ENCODE measurements around the gene PRPH.
"Not testable (repeated sequence)": the region's sequence is repeated elsewhere in the genome, so short reads cannot be mapped to it uniquely, and the experiment has no call there.

Gene PRPH

DNA sequence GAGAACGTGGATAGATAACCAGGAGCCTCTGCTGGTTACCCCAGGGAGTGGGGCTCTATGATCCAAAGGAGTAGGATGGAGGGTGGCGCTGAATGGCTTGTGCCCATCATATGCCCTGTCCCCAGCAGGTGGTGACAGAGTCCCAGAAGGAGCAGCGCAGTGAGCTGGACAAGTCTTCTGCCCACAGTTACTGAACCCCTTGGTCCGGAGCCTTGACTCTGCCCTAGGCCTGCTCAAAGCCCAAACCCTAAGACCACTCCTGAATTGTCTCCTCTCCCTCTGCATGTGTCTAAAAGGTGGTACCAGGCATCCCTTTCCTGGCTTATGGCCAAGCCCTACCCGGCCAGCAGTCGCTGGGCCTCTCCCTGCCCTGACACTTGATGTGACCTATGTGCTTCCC, 3.2 kb downstream of the PRPH start:
- DNase-seq (ENCODE audit: low spot score) = no peak

GRCh38 chr12:49301760-49302159, 6.8 kb downstream of the PRPH start:
- no peak for DNase-seq (ENCODE audit: low spot score)

DNA sequence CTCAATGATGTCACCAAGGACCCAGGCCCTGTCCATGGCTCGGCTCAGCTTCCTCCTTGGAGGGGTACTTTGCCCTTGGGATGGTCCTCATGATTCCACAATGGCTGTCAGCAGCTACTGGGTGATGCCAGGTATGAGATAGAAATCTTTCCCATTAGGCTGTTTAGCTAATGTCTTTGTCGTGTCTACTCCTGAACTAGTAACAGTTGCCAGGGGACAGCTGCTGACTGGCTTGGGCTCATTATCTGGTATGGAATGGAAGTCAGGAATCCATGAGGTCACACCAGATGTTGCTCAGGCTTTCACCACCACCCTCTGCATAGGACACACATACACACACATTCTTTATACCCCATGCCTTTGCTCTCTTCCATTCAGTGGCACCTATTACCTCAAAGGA, 9.2 kb downstream of the PRPH start:
- DNase-seq (ENCODE audit: low spot score) = no peak

GRCh38 chr12:49305762-49306510, 11.0 kb downstream of the PRPH start:
- DNase-seq (ENCODE audit: low spot score) = no peak

- DNase-seq (ENCODE audit: low spot score) = no peak
Measured at GRCh38 chr12:49309386-49309785, 14.4 kb downstream of the PRPH start.

GRCh38 chr12:49310451-49311000, 15.6 kb downstream of the PRPH start:
- not testable (repeated sequence) for DNase-seq (ENCODE audit: low spot score)

- no peak for DNase-seq (ENCODE audit: low spot score)
Measured at GRCh38 chr12:49314811-49315210, 19.9 kb downstream of the PRPH start.

DNA sequence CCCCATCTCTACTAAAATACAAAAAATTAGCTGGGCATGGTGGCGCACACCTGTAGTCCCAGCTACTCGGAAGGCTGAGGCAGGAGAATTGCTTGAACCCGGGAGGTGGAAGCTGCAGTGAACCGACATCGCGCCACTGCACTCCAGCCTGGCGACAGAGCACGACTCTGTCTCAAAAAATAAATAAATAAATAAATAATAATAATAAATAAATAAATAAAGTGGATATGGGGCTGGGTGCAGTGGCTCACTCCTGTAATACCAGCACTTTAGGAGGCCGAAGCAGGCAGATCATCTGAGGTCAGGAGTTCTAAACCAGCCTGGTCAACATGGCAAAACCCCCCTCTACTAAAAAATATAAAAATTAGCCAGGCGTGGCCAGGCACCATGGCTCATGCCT, 22.2 kb downstream of the PRPH start:
- not testable (repeated sequence) for DNase-seq (ENCODE audit: low spot score)

DNA sequence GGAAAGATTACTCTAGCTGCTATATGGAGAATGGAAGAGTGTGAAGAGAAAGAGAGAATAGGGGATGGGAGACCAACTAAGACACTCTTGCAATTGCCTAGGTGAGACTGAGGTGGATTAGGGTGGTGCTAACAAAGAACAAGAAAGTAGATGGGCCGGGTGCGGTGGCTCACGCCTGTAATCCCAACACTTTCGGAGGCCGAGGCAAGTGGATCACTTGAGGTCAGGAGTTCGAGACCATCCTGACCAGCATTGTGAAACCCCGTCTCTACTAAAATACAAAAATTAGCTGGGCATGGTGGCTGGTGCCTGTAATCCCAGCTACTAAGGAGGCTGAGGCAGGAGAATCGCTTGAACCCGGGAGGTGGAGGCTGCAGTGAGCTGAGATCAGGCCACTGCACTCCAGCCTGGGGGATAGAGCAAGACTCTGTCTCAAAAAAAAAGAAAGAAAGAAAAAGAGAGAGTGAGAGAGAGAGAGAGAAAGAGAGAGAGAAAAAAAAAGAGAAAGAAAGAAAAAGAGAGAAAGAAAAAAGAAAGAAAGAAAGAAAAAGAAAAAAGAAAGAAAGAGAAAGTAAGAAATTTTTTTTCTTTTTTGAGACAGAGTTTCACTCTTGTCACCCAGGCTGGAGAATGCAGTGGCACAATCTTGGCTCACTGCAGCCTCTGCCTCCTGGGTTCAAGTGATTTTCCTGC, 25.6 kb downstream of the PRPH start:
- not testable (repeated sequence) for DNase-seq (ENCODE audit: low spot score)

DNA sequence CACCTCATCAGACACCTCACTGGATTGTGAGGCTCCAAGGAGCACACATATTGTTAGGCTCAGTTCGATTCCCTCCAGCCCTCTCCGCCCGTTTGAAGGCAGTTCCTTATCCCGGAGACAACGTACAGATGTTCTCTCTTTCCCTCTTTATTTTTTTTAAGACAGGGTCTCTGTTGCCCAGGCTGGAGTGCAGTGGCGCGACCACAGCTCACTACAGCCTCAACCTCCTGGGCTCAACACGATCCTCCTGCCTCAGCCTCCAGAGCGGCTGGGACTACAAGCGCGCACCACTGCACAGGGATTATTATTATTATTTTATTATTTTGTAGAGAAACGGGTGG, 27.4 kb downstream of the PRPH start:
- DNase-seq (ENCODE audit: low spot score) = no peak

- peak; percentile 100 for DNase-seq (ENCODE audit: low spot score)
Measured at GRCh38 chr12:49322708-49323523, 28.0 kb downstream of the PRPH start, which contains the start of gene TROAP. TROAP (plus strand) TSS chr12:49323255; CDS start chr12:49323609, 354 bp downstream.

- DNase-seq (ENCODE audit: low spot score) = no peak
Measured at GRCh38 chr12:49323524-49324097, 28.7 kb downstream of the PRPH start.

GRCh38 chr12:49325606-49326005, 30.7 kb downstream of the PRPH start:
- no peak for DNase-seq (ENCODE audit: low spot score)

DNA sequence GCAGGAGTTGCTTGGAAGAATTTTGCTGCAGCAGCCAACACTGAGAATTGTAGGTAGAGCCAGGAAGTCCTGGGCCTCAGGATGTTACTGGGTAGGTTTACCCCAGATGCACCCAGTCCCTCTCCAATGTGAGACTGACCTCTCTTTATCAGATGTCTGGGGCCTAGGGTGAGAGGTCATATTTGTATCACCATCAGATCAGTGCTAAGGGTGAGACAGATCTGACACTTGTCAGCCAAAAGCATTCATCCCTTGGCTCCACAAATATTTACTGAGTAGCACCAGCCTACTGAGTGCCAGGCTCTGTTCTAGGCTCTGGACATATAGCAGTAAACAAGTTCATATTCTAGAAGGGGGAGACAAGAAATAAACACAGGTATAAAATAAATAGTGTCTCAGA, 32.4 kb downstream of the PRPH start:
- no peak for DNase-seq (ENCODE audit: low spot score)

GRCh38 chr12:49327887-49328286, 32.9 kb downstream of the PRPH start:
- DNase-seq (ENCODE audit: low spot score) = no peak

GRCh38 chr12:49328816-49329215, 33.9 kb downstream of the PRPH start:
- DNase-seq (ENCODE audit: low spot score) = no peak

DNA sequence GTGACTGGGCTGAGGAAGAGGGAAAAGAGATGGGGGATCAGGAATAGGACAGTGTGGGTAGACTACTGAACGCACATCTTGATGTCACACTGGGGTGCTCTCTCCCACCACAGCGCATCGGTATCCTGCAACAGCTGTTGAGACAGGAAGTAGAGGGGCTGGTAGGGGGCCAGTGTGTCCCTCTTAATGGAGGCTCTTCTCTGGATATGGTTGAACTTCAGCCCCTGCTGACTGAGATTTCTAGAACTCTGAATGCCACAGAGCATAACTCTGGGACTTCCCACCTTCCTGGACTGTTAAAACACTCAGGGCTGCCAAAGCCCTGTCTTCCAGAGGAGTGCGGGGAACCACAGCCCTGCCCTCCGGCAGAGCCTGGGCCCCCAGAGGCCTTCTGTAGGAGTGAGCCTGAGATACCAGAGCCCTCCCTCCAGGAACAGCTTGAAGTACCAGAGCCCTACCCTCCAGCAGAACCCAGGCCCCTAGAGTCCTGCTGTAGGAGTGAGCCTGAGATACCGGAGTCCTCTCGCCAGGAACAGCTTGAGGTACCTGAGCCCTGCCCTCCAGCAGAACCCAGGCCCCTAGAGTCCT, 35.2 kb downstream of the PRPH start:
- DNase-seq (ENCODE audit: low spot score) = no peak

GRCh38 chr12:49330631-49331379, 35.9 kb downstream of the PRPH start:
- no peak for DNase-seq (ENCODE audit: low spot score)

DNA sequence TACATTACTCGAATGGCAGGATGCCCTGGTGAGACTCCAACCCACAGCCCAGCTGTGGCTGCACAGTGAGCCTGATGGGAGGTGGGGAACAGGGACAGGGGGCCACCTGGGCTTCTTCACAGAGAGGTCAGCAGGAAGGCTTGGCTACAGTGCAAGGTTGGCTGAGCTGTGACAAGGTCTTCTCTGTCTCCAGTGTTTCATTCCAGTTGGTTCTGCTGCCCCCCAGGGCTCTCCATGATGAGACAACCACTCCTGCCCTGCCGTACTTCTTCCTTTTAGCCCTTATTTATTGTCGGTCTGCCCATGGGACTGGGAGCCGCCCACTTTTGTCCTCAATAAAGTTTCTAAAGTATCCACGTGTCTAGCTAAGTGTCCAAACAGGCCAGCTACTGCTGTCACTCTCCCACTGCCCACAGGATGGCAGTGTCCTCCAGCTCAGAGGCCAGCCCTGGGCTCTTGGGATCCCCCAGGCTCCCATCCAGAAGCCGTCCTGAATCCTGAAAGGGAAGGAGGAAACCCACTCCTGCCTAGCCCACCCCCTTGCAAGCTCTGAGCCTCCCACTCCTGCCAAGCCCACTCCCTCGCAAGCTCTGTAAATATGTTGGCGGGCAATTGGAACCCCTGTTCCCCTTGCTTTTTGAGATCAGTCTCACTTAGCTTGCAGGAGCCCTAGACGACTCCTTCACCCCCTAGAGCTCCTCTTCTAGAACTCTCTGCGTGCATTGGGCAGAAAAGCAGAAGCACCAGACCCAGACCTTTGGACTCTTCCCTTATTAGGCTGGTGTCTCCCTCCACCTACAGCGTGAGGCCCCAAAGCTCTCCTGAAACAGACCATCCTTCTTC, 36.7 kb downstream of the PRPH start:
- DNase-seq (ENCODE audit: low spot score) = no peak

- DNase-seq (ENCODE audit: low spot score) = no peak
Measured at GRCh38 chr12:49332441-49332861, 37.5 kb downstream of the PRPH start.

Data from LoVo (cell line).